ENCODE data around the gene MED9.

Gene MED9

DNA sequence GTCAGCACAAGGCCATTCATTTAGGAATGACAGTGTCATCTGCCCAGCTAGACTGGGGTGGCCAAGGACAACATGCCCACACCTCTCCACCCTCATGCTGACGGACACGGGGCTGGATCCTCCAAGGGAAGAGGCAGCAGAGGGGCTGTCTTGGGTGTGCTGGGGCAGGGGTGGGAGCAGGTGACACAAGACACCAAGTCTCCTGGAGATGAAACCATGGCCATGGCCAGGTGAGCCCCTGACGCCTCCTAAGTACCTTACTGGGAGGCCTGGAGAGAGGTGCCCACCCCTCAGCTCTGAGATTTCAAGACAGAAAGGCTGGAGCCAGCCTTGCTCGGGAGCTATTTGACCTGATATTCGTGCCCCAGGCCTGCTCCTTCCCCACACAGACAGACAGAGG, 28.4 kb downstream of the MED9 start:
- H3K4me3 ChIP-seq (ENCODE audit: low read depth, low read length, poor library complexity, severe bottlenecking), result no peak overlapping the region
- no peaks in the 10 kb centered on the region for H4K20me1 ChIP-seq (ENCODE audit: insufficient read depth, low read length)
- TF ChIP-seq, protein P1, sequence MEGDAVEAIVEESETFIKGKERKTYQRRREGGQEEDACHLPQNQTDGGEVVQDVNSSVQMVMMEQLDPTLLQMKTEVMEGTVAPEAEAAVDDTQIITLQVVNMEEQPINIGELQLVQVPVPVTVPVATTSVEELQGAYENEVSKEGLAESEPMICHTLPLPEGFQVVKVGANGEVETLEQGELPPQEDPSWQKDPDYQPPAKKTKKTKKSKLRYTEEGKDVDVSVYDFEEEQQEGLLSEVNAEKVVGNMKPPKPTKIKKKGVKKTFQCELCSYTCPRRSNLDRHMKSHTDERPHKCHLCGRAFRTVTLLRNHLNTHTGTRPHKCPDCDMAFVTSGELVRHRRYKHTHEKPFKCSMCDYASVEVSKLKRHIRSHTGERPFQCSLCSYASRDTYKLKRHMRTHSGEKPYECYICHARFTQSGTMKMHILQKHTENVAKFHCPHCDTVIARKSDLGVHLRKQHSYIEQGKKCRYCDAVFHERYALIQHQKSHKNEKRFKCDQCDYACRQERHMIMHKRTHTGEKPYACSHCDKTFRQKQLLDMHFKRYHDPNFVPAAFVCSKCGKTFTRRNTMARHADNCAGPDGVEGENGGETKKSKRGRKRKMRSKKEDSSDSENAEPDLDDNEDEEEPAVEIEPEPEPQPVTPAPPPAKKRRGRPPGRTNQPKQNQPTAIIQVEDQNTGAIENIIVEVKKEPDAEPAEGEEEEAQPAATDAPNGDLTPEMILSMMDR (IDR thresholded peaks at IDR 0.05; ENCODE audit: low read length), result no peak
- TF ChIP-seq EZH2 (IDR thresholded peaks at IDR 0.05; ENCODE audit: borderline replicate concordance, low read length), result no peak
- H3K9ac ChIP-seq (ENCODE audit: low read length), result no peak overlapping the region
- no peaks in the 10 kb centered on the region for H3K4me1 ChIP-seq (ENCODE audit: insufficient read depth, low read length, severe bottlenecking)
- no peaks in the 10 kb centered on the region for H3F3A ChIP-seq (ENCODE audit: insufficient read depth, low read length)
- H3K4me2 ChIP-seq (ENCODE audit: low read length), result no peak overlapping the region
- no peaks in the 10 kb centered on the region for H3K9me3 ChIP-seq (ENCODE audit: low read length)
- H3K27ac ChIP-seq (ENCODE audit: low read depth, low read length, poor library complexity, severe bottlenecking), result no peak overlapping the region
- no peaks in the 10 kb centered on the region for H3K79me2 ChIP-seq (ENCODE audit: insufficient read depth, low read length)
- no peak overlapping the region for H2AFZ ChIP-seq (ENCODE audit: low read length)
- H3K9me2 ChIP-seq (ENCODE audit: low read depth, low read length), result no peaks in the 10 kb centered on the region
- no peaks in the 10 kb centered on the region for H3K36me3 ChIP-seq (ENCODE audit: insufficient read depth, low read length)
- H3K27me3 ChIP-seq (ENCODE audit: insufficient read depth, low read length), result no peaks in the 10 kb centered on the region

DNA sequence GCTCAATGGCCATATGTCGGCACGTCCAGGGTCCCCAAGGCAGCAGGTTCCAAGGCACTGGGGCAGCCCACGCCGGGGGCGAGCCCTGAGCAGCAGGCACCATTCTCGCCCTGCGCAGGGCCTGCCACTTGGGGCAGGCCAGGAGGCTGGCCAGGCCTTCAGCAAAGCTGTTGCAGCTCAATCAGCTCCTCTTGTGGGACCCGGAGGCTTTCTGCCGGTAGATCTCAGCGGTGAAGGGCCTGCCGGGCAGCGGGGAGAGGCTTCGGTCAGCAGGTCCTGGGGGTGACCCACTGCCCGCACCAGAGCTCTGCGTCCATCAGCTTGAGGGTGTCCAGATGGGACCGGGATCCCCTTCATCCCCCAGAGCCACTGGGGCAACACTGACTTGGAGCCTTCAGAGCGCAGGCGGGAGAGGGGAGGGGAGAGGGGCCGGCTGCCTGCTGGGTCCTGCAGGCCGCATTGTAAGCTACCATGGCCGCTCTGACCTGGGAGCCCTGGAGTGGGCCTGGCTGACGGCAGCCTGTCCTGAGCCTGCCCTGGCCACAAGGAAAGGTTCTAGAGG, 28.9 kb downstream of the MED9 start:
- no peak overlapping the region for H2AFZ ChIP-seq (ENCODE audit: low read length)
- H3F3A ChIP-seq (ENCODE audit: insufficient read depth, low read length), result no peaks in the 10 kb centered on the region
- H3K9me3 ChIP-seq (ENCODE audit: low read length), result no peaks in the 10 kb centered on the region
- no peaks in the 10 kb centered on the region for H3K9me2 ChIP-seq (ENCODE audit: low read depth, low read length)
- no peak for TF ChIP-seq EZH2 (IDR thresholded peaks at IDR 0.05; ENCODE audit: borderline replicate concordance, low read length)
- TF ChIP-seq, protein P1 (IDR thresholded peaks at IDR 0.05; ENCODE audit: low read length), result no peak
- H3K4me3 ChIP-seq (ENCODE audit: low read depth, low read length, poor library complexity, severe bottlenecking), result no peak overlapping the region
- no peak overlapping the region for H3K9ac ChIP-seq (ENCODE audit: low read length)
- H3K79me2 ChIP-seq (ENCODE audit: insufficient read depth, low read length), result no peaks in the 10 kb centered on the region
- H3K4me1 ChIP-seq (ENCODE audit: insufficient read depth, low read length, severe bottlenecking), result no peaks in the 10 kb centered on the region
- no peaks in the 10 kb centered on the region for H4K20me1 ChIP-seq (ENCODE audit: insufficient read depth, low read length)
- no peaks in the 10 kb centered on the region for H3K36me3 ChIP-seq (ENCODE audit: insufficient read depth, low read length)
- H3K27me3 ChIP-seq (ENCODE audit: insufficient read depth, low read length), result no peaks in the 10 kb centered on the region
- H3K4me2 ChIP-seq (ENCODE audit: low read length), result no peak overlapping the region
- H3K27ac ChIP-seq (ENCODE audit: low read depth, low read length, poor library complexity, severe bottlenecking), result no peak overlapping the region

DNA sequence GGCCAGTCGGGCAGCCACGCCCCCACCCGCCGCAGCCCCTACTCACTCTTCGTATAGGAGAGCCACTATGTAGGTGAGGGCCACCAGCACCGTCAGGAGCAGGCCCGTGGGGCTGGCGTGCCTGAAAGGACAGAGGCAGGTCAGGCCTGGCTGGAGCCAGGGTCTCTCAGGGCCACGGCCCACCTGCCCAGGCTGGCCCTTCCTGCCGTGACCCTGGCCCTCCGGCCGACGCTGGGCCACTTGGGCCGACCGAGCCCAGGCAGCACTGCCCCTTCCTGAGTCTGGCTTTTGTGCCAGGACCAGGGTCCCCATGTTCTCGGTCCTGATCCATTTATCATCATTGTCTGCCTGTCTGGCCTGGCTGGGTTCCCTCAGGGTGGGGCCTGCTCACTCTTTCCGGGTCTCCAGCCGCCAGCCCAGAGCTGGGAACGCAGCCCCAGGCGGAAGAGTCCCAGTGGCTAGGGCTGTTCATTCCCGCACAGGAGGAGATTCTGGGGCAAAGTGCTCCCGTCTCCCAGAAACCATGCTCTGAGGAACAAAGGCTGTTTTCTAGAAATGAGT, 29.5 kb downstream of the MED9 start:
- Histone ChIP-seq H3K36me3 (ENCODE audit: insufficient read depth, low read length) (no peaks in the 10 kb centered on the region), H3K9me3 (ENCODE audit: low read length) (no peaks in the 10 kb centered on the region), H3K79me2 (ENCODE audit: insufficient read depth, low read length) (no peaks in the 10 kb centered on the region), H2AFZ (ENCODE audit: low read length) (no peak overlapping the region), H4K20me1 (ENCODE audit: insufficient read depth, low read length) (no peaks in the 10 kb centered on the region), H3F3A (ENCODE audit: insufficient read depth, low read length) (no peaks in the 10 kb centered on the region), H3K4me3 (ENCODE audit: low read depth, low read length, poor library complexity, severe bottlenecking) (no peak overlapping the region), H3K27me3 (ENCODE audit: insufficient read depth, low read length) (no peaks in the 10 kb centered on the region), H3K4me1 (ENCODE audit: insufficient read depth, low read length, severe bottlenecking) (no peaks in the 10 kb centered on the region), H3K9ac (ENCODE audit: low read length) (no peak overlapping the region), H3K27ac (ENCODE audit: low read depth, low read length, poor library complexity, severe bottlenecking) (no peak overlapping the region), H3K9me2 (ENCODE audit: low read depth, low read length) (no peaks in the 10 kb centered on the region), H3K4me2 (ENCODE audit: low read length) (no peak overlapping the region)
- TF ChIP-seq EZH2 (IDR thresholded peaks at IDR 0.05; ENCODE audit: borderline replicate concordance, low read length), result no peak
- TF ChIP-seq, protein P1 (IDR thresholded peaks at IDR 0.05; ENCODE audit: low read length), result no peak
